ENCODE measurements around the gene VANGL1. TPM values are rescaled to one million over a fixed set of nuclear protein-coding genes. Genes with fewer than 3 reads are reported as not detected.

Gene VANGL1
- total RNA-seq, 4 donors from 2014 or later, result 17.7 to 33.6 (median 26.2) TPM

- WGBS, result 37% methylated on average over 7 of the region's 7 CpGs
- Histone ChIP-seq H3K27ac (no peak overlapping the region), H3K36me3 (no peaks in the 10 kb centered on the region), H3K9me3 (no peaks in the 10 kb centered on the region), H3K27me3 (no peaks in the 10 kb centered on the region), H3K4me1 (peaks cover 6% of the 10 kb centered on the region), H3K4me3 (no peak overlapping the region)
- no peak for TF ChIP-seq POLR2A (IDR thresholded peaks at IDR 0.05)
- TF ChIP-seq EP300 (IDR thresholded peaks at IDR 0.05), result no peak
- TF ChIP-seq, protein P1, sequence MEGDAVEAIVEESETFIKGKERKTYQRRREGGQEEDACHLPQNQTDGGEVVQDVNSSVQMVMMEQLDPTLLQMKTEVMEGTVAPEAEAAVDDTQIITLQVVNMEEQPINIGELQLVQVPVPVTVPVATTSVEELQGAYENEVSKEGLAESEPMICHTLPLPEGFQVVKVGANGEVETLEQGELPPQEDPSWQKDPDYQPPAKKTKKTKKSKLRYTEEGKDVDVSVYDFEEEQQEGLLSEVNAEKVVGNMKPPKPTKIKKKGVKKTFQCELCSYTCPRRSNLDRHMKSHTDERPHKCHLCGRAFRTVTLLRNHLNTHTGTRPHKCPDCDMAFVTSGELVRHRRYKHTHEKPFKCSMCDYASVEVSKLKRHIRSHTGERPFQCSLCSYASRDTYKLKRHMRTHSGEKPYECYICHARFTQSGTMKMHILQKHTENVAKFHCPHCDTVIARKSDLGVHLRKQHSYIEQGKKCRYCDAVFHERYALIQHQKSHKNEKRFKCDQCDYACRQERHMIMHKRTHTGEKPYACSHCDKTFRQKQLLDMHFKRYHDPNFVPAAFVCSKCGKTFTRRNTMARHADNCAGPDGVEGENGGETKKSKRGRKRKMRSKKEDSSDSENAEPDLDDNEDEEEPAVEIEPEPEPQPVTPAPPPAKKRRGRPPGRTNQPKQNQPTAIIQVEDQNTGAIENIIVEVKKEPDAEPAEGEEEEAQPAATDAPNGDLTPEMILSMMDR (IDR thresholded peaks at IDR 0.05), result no peak
- TF ChIP-seq POLR2AphosphoS5 (IDR thresholded peaks at IDR 0.05), result no peak
- no peak for DNase-seq (ENCODE audit: low spot score in 2 of 2)
These were observed 45.5 kb upstream of the VANGL1 start for GRCh38 chr1:115596080-115596780.

DNA sequence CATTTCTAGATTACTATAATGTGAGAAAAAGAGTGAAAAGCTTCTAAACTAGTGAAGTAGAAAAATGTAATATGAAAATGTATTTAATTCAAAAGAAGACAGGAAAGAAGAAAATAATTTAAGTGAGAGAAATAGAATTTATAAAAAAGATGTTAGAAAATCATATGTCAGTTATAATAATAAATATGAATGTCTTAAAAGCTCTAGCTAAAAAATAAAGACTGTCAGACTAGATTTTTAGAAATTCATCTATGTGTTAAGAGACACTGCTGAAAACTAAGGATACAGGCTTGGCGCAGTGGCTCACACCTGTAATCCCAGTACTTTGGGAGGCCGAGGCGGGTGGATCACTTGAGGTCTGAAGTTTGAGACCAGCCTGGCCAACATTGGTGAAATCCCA is 37.3 kb upstream of the VANGL1 start:
- TF ChIP-seq EP300 (IDR thresholded peaks at IDR 0.05), result no peak
- no peak for TF ChIP-seq POLR2A (IDR thresholded peaks at IDR 0.05)
- TF ChIP-seq, protein P1 (IDR thresholded peaks at IDR 0.05), result no peak
- no peak for TF ChIP-seq POLR2AphosphoS5 (IDR thresholded peaks at IDR 0.05)
- Histone ChIP-seq H3K4me1 (no peaks in the 10 kb centered on the region), H3K4me3 (no peak overlapping the region), H3K36me3 (no peaks in the 10 kb centered on the region), H3K9me3 (no peaks in the 10 kb centered on the region), H3K27ac (no peak overlapping the region), H3K27me3 (no peaks in the 10 kb centered on the region)
- no peak for DNase-seq (ENCODE audit: low spot score in 2 of 2)
- 95% methylated on average over 3 of the region's 3 CpGs for WGBS

GRCh38 chr1:115606305-115606704 is 35.5 kb upstream of the VANGL1 start:
- no peaks in the 10 kb centered on the region for H3K27me3 ChIP-seq
- H3K36me3 ChIP-seq, result no peaks in the 10 kb centered on the region
- WGBS, result 66% methylated on average over 5 of the region's 5 CpGs
- TF ChIP-seq EP300 (IDR thresholded peaks at IDR 0.05) (no peak), POLR2A (IDR thresholded peaks at IDR 0.05) (no peak), POLR2AphosphoS5 (IDR thresholded peaks at IDR 0.05) (no peak)
- TF ChIP-seq, protein P1 (IDR thresholded peaks at IDR 0.05), result no peak
- no peak overlapping the region for H3K27ac ChIP-seq
- no peaks in the 10 kb centered on the region for H3K4me1 ChIP-seq
- H3K9me3 ChIP-seq, result no peaks in the 10 kb centered on the region
- DNase-seq (ENCODE audit: low spot score in 2 of 2), result no peak
- no peak overlapping the region for H3K4me3 ChIP-seq

GRCh38 chr1:115609021-115609420 is 32.7 kb upstream of the VANGL1 start:
- H3K4me1 ChIP-seq, result no peaks in the 10 kb centered on the region
- no peak overlapping the region for H3K27ac ChIP-seq
- H3K4me3 ChIP-seq, result no peak overlapping the region
- WGBS, result 83% methylated on average over 1 of the region's 1 CpG
- H3K27me3 ChIP-seq, result no peaks in the 10 kb centered on the region
- no peak for DNase-seq (ENCODE audit: low spot score in 2 of 2)
- H3K9me3 ChIP-seq, result no peaks in the 10 kb centered on the region
- no peaks in the 10 kb centered on the region for H3K36me3 ChIP-seq
- no peak for TF ChIP-seq EP300 (IDR thresholded peaks at IDR 0.05)
- TF ChIP-seq, protein P1 (IDR thresholded peaks at IDR 0.05), result no peak
- TF ChIP-seq POLR2AphosphoS5 (IDR thresholded peaks at IDR 0.05), result no peak
- TF ChIP-seq POLR2A (IDR thresholded peaks at IDR 0.05), result no peak

DNA sequence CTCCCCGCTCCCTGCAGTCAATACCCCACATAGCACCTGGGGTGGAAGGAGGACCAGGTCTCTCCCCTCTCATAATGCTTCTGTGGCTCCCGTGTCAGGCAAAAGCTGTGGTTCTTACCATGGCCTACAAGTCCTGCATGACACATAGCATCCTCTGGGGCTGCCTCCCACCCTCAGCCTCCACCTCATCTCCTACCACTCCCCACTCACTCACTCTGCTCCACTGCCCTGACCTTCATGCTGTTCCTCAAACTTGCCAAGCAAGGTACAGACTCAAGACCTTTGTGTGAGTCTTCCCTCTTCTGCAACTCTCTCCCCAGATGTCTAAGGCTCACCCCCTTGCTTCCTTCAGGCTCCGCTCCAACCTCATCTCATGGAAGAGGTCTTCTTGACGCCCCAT is 28.0 kb upstream of the VANGL1 start:
- H3K4me3 ChIP-seq, result no peak overlapping the region
- no peak for DNase-seq (ENCODE audit: low spot score in 2 of 2)
- H3K36me3 ChIP-seq, result no peaks in the 10 kb centered on the region
- no peak for TF ChIP-seq POLR2AphosphoS5 (IDR thresholded peaks at IDR 0.05)
- TF ChIP-seq EP300 (IDR thresholded peaks at IDR 0.05), result no peak
- no peak for TF ChIP-seq POLR2A (IDR thresholded peaks at IDR 0.05)
- TF ChIP-seq, protein P1 (IDR thresholded peaks at IDR 0.05), result no peak
- 87% methylated on average over 4 of the region's 4 CpGs for WGBS
- H3K27ac ChIP-seq, result no peak overlapping the region
- no peaks in the 10 kb centered on the region for H3K4me1 ChIP-seq
- peaks cover 2% of the 10 kb centered on the region for H3K27me3 ChIP-seq
- H3K9me3 ChIP-seq, result no peaks in the 10 kb centered on the region

All from suprapubic skin (tissue), 4 donors.